HepG2 (cell line): ENCODE measurements around the gene DAB2IP. TPM values are rescaled to one million over a fixed set of nuclear protein-coding genes. Genes with fewer than 3 reads are reported as not detected.

Source experiments
- ARNT2 ChIP-seq: sonication (generic); formaldehyde crosslinking; IDR thresholded peaks from 2 replicates; pipeline ENCODE4 v1.8.0; 2022; ENCODE audit warnings: mild to moderate bottlenecking, low read depth, missing genetic modification reagents, moderate library complexity
- BORCS8-MEF2B ChIP-seq: sonication (generic); formaldehyde crosslinking; IDR thresholded peaks from 2 replicates; pipeline ENCODE4 v1.8.0; 2022; ENCODE audit warnings: mild to moderate bottlenecking, missing genetic modification reagents
- BRD4 ChIP-seq: sonication (generic); formaldehyde crosslinking; IDR thresholded peaks from 2 replicates; pipeline ENCODE4 v1.4.0; 2020; ENCODE audit warnings: missing genetic modification reagents
- ELK4 ChIP-seq: sonication (generic); formaldehyde crosslinking; IDR thresholded peaks from 2 replicates; pipeline ENCODE4 v1.9.0; 2021; ENCODE audit warnings: missing genetic modification reagents, borderline replicate concordance
- HCFC1 ChIP-seq: fragments of 150-350 bp; IDR thresholded peaks from 2 replicates; pipeline ENCODE4 v1.6.1; 2014; ENCODE audit warnings: low read depth, low read length
- HNF4A ChIP-seq: sonication (generic); formaldehyde crosslinking; IDR thresholded peaks from 2 replicates; pipeline ENCODE4 v1.4.0; 2020; ENCODE audit warnings: missing genetic modification reagents
- MLX ChIP-seq: IDR thresholded peaks from 2 replicates; pipeline ENCODE4 v1.6.1; 2016
- NBN ChIP-seq: fragments of 450-650 bp; conservative IDR thresholded peaks from 2 replicates; pipeline ENCODE4 v1.6.1; 2017
- NFE2L2 ChIP-seq: fragments of 150-350 bp; IDR thresholded peaks from 2 replicates; pipeline ENCODE4 v1.6.1; 2014; ENCODE audit warnings: low read length
- PAWR ChIP-seq: sonication (generic); formaldehyde crosslinking; IDR thresholded peaks from 2 replicates; pipeline ENCODE4 v1.4.0; 2020; ENCODE audit warnings: missing genetic modification reagents, mild to moderate bottlenecking, borderline replicate concordance
- PHF5A ChIP-seq: IDR thresholded peaks from one replicate; pipeline ENCODE4 v1.6.1; 2018; ENCODE audit warnings: low read depth, missing genetic modification reagents; ENCODE audit not compliant: unreplicated experiment
- RBM39 ChIP-seq: fragments of 200-400 bp; formaldehyde crosslinking; IDR thresholded peaks from one replicate; pipeline ENCODE4 v1.6.1; 2018; ENCODE audit warnings: antibody characterized with exemption, mild to moderate bottlenecking, low read depth, low read length; ENCODE audit not compliant: poor library complexity, severe bottlenecking
- SCMH1 ChIP-seq: sonication (generic); formaldehyde crosslinking; IDR thresholded peaks from 2 replicates; pipeline ENCODE4 v1.9.0; 2021; ENCODE audit warnings: missing genetic modification reagents, mild to moderate bottlenecking, borderline replicate concordance
- SETDB1 ChIP-seq: sonication (generic); formaldehyde crosslinking; IDR thresholded peaks from 2 replicates; pipeline ENCODE4 v1.5.1; 2020; ENCODE audit warnings: missing genetic modification reagents, mild to moderate bottlenecking, borderline replicate concordance
- SIX1 ChIP-seq: sonication (generic); formaldehyde crosslinking; IDR thresholded peaks from 2 replicates; pipeline ENCODE4 v1.4.0; 2020; ENCODE audit warnings: missing genetic modification reagents, borderline replicate concordance
- SNAPC5 ChIP-seq: sonication (generic); formaldehyde crosslinking; IDR thresholded peaks from 2 replicates; pipeline ENCODE4 v1.8.1; 2023; ENCODE audit warnings: mild to moderate bottlenecking, missing genetic modification reagents, borderline replicate concordance
- ZNF205 ChIP-seq: IDR thresholded peaks from 2 replicates; pipeline ENCODE4 v1.6.1; 2018; ENCODE audit warnings: missing biosample characterization, missing genetic modification reagents
- ZNF292 ChIP-seq: sonication (generic); formaldehyde crosslinking; IDR thresholded peaks from 2 replicates; pipeline ENCODE4 v1.8.1; 2022; ENCODE audit warnings: mild to moderate bottlenecking, low read depth, missing genetic modification reagents, borderline replicate concordance
- ZNF615 ChIP-seq: sonication (generic); formaldehyde crosslinking; IDR thresholded peaks from 2 replicates; pipeline ENCODE4 v1.5.0; 2020; ENCODE audit warnings: mild to moderate bottlenecking, missing genetic modification reagents, borderline replicate concordance
- ZNF629 ChIP-seq: sonication (generic); formaldehyde crosslinking; conservative IDR thresholded peaks from 2 replicates; pipeline ENCODE4 v1.5.0; 2020; ENCODE audit warnings: missing genetic modification reagents
- ZNF672 ChIP-seq: sonication (generic); formaldehyde crosslinking; IDR thresholded peaks from 2 replicates; pipeline ENCODE4 v1.8.1; 2022; ENCODE audit warnings: missing genetic modification reagents
- ZNF709 ChIP-seq: sonication (generic); formaldehyde crosslinking; IDR thresholded peaks from 2 replicates; pipeline ENCODE4 v1.5.0; 2020; ENCODE audit warnings: mild to moderate bottlenecking, missing genetic modification reagents
- ZNF800 ChIP-seq: sonication (generic); formaldehyde crosslinking; IDR thresholded peaks from 2 replicates; pipeline ENCODE4 v1.4.0; 2020; ENCODE audit warnings: missing genetic modification reagents
- ZSCAN9 ChIP-seq: IDR thresholded peaks from 2 replicates; pipeline ENCODE4 v1.6.1; 2016; ENCODE audit warnings: borderline replicate concordance
- polyA plus RNA-seq, 8 experiments: library from polyadenylated mRNA; depleted of rRNA in 3 of 8; stranded (reverse) in 7 of 8; unstranded in 1 of 8; fragments of >200 nt; fragmentation: Illumina TruSeq in 4 of 8; extraction: Trizol in 4 of 8; gene quantifications; 2 replicates each; pipeline versions ENCODE4 v1.2.1 to v1.2.3, GENCODE V29; 2011 to 2016; ENCODE audit warnings: low read depth in 4 of 8, missing spikeins in 1 of 8, mixed read lengths in 1 of 8; ENCODE audit not compliant: insufficient read depth in 1 of 8
- total RNA-seq, 5 experiments: library from RNA; depleted of rRNA; stranded (reverse); fragments of >200 nt; fragmentation: Illumina TruSeq; extraction: Trizol; gene quantifications; 2 replicates each; pipeline ENCODE4 v1.2.3, GENCODE V29; 2016; ENCODE audit warnings: low read depth in 1 of 5

The DAB2IP gene
- total and polyA plus RNA-seq, 2 of the 13 experiments (the other 11 are each of a cell fraction or from before 2014, with no cell fraction given) = 25.3 to 37.9 TPM

DNA sequence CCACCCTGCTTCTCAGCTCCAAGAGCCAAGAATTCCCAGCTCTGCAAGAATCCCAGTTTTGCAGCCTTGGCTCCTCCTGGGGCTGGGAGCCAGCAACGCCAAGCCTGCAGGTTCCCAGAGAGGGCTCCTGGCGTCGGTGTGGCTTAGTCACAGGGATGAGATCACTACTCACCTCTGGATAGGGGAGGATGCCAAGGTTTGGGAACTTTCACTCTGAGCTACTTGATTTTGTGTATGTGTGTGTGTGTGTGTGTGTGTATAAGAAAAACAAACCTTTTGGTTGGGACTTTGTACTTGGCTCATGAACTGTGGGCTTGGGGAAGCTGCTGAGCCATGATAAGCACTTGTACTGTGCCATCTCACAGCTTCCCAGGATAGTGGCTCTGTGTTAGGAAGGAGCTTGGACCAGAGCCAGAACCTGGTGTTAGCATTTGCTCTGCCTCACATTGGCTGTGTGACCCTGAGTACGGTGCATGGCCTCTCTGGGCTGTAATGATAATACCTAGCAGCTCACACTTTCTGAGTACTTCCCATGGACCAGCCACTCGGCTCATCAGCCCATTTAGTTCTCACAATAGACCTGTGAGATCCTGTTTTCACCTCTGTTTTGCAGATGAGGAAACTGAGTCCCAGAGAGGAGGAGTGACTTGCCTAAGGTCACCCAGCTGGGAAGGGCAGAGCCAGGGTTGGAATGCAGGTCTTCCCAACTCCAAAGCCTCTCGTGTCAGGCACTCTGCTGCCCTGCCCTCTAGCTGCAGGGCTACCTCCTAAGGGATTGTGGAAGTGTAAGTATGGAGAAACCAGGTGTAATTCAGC is 41.4 kb upstream of the DAB2IP start (continued):
- TF ChIP-seq PHF5A = no peak
- peak; percentile 94 for TF ChIP-seq HNF4A (CRISPR knock-in tag)
- no peak for TF ChIP-seq HCFC1
- TF ChIP-seq NBN = no peak
- no peak for TF ChIP-seq ZNF615 (CRISPR knock-in tag)
- TF ChIP-seq ZNF629 (CRISPR knock-in tag) = no peak
- TF ChIP-seq RBM39 = no peak
- no peak for TF ChIP-seq BRD4
- no peak for TF ChIP-seq SNAPC5 (CRISPR knock-in tag)
- no peak for TF ChIP-seq ELK4 (CRISPR knock-in tag)
- TF ChIP-seq ARNT2 (CRISPR knock-in tag) = no peak
- TF ChIP-seq ZNF672 (CRISPR knock-in tag) = no peak
- TF ChIP-seq ZNF292 (CRISPR knock-in tag) = peak; percentile 78; the same call in 1 of the 2 replicates
- TF ChIP-seq PAWR = no peak
- TF ChIP-seq SCMH1 (CRISPR knock-in tag) = no peak
- TF ChIP-seq ZNF800 (CRISPR knock-in tag) = no peak
- no peak for TF ChIP-seq MLX (CRISPR knock-in tag)
- TF ChIP-seq NFE2L2 = no peak
- no peak for TF ChIP-seq ZNF709 (CRISPR knock-in tag)
- TF ChIP-seq ZSCAN9 (CRISPR knock-in tag) = no peak
- TF ChIP-seq SIX1 (CRISPR knock-in tag) = no peak
- no peak for TF ChIP-seq BORCS8-MEF2B
- no peak for TF ChIP-seq SETDB1 (CRISPR knock-in tag)
- no peak; the same call in 1 of the 2 replicates for TF ChIP-seq ZNF205 (CRISPR knock-in tag)
